Upper lobe of left lung (tissue), 6 donors: ENCODE data around the gene FOXO3. TPM values are rescaled to one million over a fixed set of nuclear protein-coding genes. Genes with fewer than 3 reads are reported as not detected.

ENCODE experiments used
- ATAC-seq, 2 donors: fragments of 200-7000 bp; cut with Tn5 transposase; one replicate each; pipeline ENCODE4 v1.9.1; 2022; ENCODE audit warnings: mild to moderate bottlenecking in 2 of 2, moderate library complexity in 2 of 2; ENCODE audit not compliant: low FRiP score in 2 of 2
- DNase-seq, 2 donors: peaks; one replicate each; pipeline ENCODE4 v3.0.0-alpha.2; 2019 to 2020
- H3K27ac ChIP-seq, 4 donors: fragments of 200-600 bp; sonication (generic); one replicate each; pipeline ENCODE4 v1.5.1; 2016 to 2019
- H3K27me3 ChIP-seq, 4 donors: fragments of 200-600 bp; sonication (generic); one replicate each; pipeline ENCODE4 v1.5.1; 2017 to 2019
- H3K36me3 ChIP-seq, 4 donors: fragments of 200-600 bp; sonication (generic); one replicate each; pipeline ENCODE4 v1.5.1; 2016 to 2019
- H3K4me1 ChIP-seq, 4 donors: fragments of 200-600 bp; sonication (generic); one replicate each; pipeline ENCODE4 v1.5.1; 2018 to 2019
- H3K4me3 ChIP-seq, 4 donors: fragments of 200-600 bp; sonication (generic); one replicate each; pipeline ENCODE4 v1.5.1; 2017 to 2019; ENCODE audit warnings: mild to moderate bottlenecking in 2 of 4, moderate library complexity in 1 of 4
- H3K9me3 ChIP-seq, 4 donors: fragments of 200-600 bp; sonication (generic); one replicate each; pipeline ENCODE4 v1.5.1; 2018 to 2019
- CTCF ChIP-seq, 6 experiments: fragments of 450-650 bp in 4 of 6; fragments of 200-600 bp in 2 of 6; sonication (generic) in 2 of 6; IDR thresholded peaks; one replicate each; pipeline ENCODE4 v1.5.1; 2016 to 2019; ENCODE audit warnings: antibody characterized with exemption in 6 of 6
- EP300 ChIP-seq, 4 donors: sonication (generic); formaldehyde crosslinking; IDR thresholded peaks; one replicate each; pipeline ENCODE4 v1.5.1; 2017; ENCODE audit warnings: antibody characterized with exemption in 4 of 4, control low read depth in 2 of 4
- POLR2A ChIP-seq, 4 donors: fragments of 450-650 bp; IDR thresholded peaks; one replicate each; pipeline ENCODE4 v1.5.1; 2016 to 2017; ENCODE audit warnings: antibody characterized with exemption in 4 of 4, mild to moderate bottlenecking in 2 of 4
- POLR2AphosphoS5 ChIP-seq, 2 donors: sonication (generic); formaldehyde crosslinking; IDR thresholded peaks; one replicate each; pipeline ENCODE4 v1.5.1; 2017; ENCODE audit warnings: antibody characterized with exemption in 2 of 2
- WGBS, 2 donors: methylation state at CpG; one replicate each; pipeline ENCODE4 v1.1.5; 2017 to 2018; 5-methylcytosine and 5-hydroxymethylcytosine counted together
- total RNA-seq, 6 donors: library from RNA; depleted of rRNA in 4 of 6; stranded (reverse); fragments of >200 nt in 4 of 6; gene quantifications; one replicate each; pipeline versions ENCODE4 v1.1.0 to v1.2.1, GENCODE V29; 2016 to 2021
- donor health status: DM: no; HTN: no; CAD: no; lungs with moderate emphysema.
- donor health status: DM: no; HTN: yes; CAD: no; lungs with severe emphysema.

Gene FOXO3
- total RNA-seq, 6 donors from 2014 or later: 52.6 to 101 (median 71.9) TPM

GRCh38 chr6:108544606-108545005, 16.1 kb upstream of the FOXO3 start:
- ATAC-seq: no peak
- H3K9me3 ChIP-seq: no peaks in the 10 kb centered on the region
- H3K27ac ChIP-seq: no peak overlapping the region
- H3K27me3 ChIP-seq: no peaks in the 10 kb centered on the region
- H3K4me3 ChIP-seq: no peak overlapping the region
- TF ChIP-seq EP300 (IDR thresholded peaks at IDR 0.05) (no peak), POLR2A (IDR thresholded peaks at IDR 0.05) (no peak)
- peaks cover 3 to 7% (median 4%) of the 10 kb centered on the region in 4 donors for H3K4me1 ChIP-seq
- no peaks in the 10 kb centered on the region for H3K36me3 ChIP-seq
- DNase-seq: no peak
- WGBS, 2 donors: 56 to 59% methylated on average over 3 of the region's 3 CpGs

- no peak for DNase-seq
- no peak overlapping the region for H3K27ac ChIP-seq
- H3K27me3 ChIP-seq: no peaks in the 10 kb centered on the region
- 63 to 69% methylated on average over 6 of the region's 6 CpGs for WGBS, 2 donors
- H3K36me3 ChIP-seq: no peaks in the 10 kb centered on the region
- no peak for TF ChIP-seq EP300 (IDR thresholded peaks at IDR 0.05)
- TF ChIP-seq CTCF (IDR thresholded peaks at IDR 0.05): no peak
- TF ChIP-seq POLR2AphosphoS5 (IDR thresholded peaks at IDR 0.05): no peak
- no peak for TF ChIP-seq POLR2A (IDR thresholded peaks at IDR 0.05)
- no peaks in the 10 kb centered on the region for H3K9me3 ChIP-seq
- ATAC-seq: no peak
- H3K4me1 ChIP-seq: peaks cover 3 to 7% (median 4%) of the 10 kb centered on the region in 4 donors
- H3K4me3 ChIP-seq: no peak overlapping the region
Measured at GRCh38 chr6:108546079-108547049, 14.4 kb upstream of the FOXO3 start.

- ATAC-seq (no peak), DNase-seq (no peak)
- 83 to 87% methylated on average over 1 of the region's 1 CpG for WGBS, 2 donors
- TF ChIP-seq CTCF (IDR thresholded peaks at IDR 0.05): no peak
- no peak for TF ChIP-seq EP300 (IDR thresholded peaks at IDR 0.05)
- no peak for TF ChIP-seq POLR2AphosphoS5 (IDR thresholded peaks at IDR 0.05)
- H3K27me3 ChIP-seq: no peaks in the 10 kb centered on the region
- no peaks in the 10 kb centered on the region for H3K9me3 ChIP-seq
- H3K4me1 ChIP-seq: no peaks in the 10 kb centered on the region
- H3K36me3 ChIP-seq: no peaks in the 10 kb centered on the region
- no peak overlapping the region for H3K27ac ChIP-seq
- H3K4me3 ChIP-seq: no peak overlapping the region
Measured at GRCh38 chr6:108549241-108549640, 11.5 kb upstream of the FOXO3 start.

- H3K27ac ChIP-seq: no peak overlapping the region
- no peaks in the 10 kb centered on the region for H3K4me1 ChIP-seq
- no peak for DNase-seq
- no peaks in the 10 kb centered on the region for H3K9me3 ChIP-seq
- 74 to 78% methylated on average over 3 of the region's 3 CpGs for whole genome bisulfite sequencing, 2 donors
- TF ChIP-seq POLR2AphosphoS5 (IDR thresholded peaks at IDR 0.05) (no peak), EP300 (IDR thresholded peaks at IDR 0.05) (no peak), CTCF (IDR thresholded peaks at IDR 0.05) (no peak), POLR2A (IDR thresholded peaks at IDR 0.05) (no peak)
- H3K27me3 ChIP-seq: no peaks in the 10 kb centered on the region
- no peaks in the 10 kb centered on the region for H3K36me3 ChIP-seq
- H3K4me3 ChIP-seq: no peak overlapping the region
- ATAC-seq: peak in 1 of 2 donors; percentile 27
Measured at GRCh38 chr6:108549741-108550140, 11.0 kb upstream of the FOXO3 start.

GRCh38 chr6:108550256-108550655, 10.5 kb upstream of the FOXO3 start:
- Histone ChIP-seq H3K9me3 (no peaks in the 10 kb centered on the region), H3K4me3 (no peak overlapping the region), H3K36me3 (no peaks in the 10 kb centered on the region), H3K27ac (no peak overlapping the region), H3K4me1 (peaks cover 0 to 1% (median 0%) of the 10 kb centered on the region in 4 donors), H3K27me3 (no peaks in the 10 kb centered on the region)
- TF ChIP-seq EP300 (IDR thresholded peaks at IDR 0.05) (no peak), CTCF (IDR thresholded peaks at IDR 0.05) (no peak), POLR2A (IDR thresholded peaks at IDR 0.05) (no peak), POLR2AphosphoS5 (IDR thresholded peaks at IDR 0.05) (no peak)
- WGBS, 2 donors: 69% methylated on average over 3 of the region's 3 CpGs
- DNase-seq (no peak), ATAC-seq (no peak)
